H9 (cell line): ENCODE data around the gene PCMT1. TPM values are rescaled to one million over a fixed set of nuclear protein-coding genes. Genes with fewer than 3 reads are reported as not detected.

Experiments
- DNase-seq: peaks from one replicate; pipeline ENCODE4 v3.0.0-alpha.2; 2017
- H2AFZ ChIP-seq: one replicate; pipeline ENCODE4 v1.6.1; 2013; ENCODE audit warnings: mild to moderate bottlenecking, low read length, control low read depth, moderate library complexity
- H2AK5ac ChIP-seq: 2 replicates; pipeline ENCODE4 v1.6.1; 2013; ENCODE audit warnings: low read length, control low read depth, mixed read lengths; ENCODE audit not compliant: insufficient read length
- H2BK120ac ChIP-seq: one replicate; pipeline ENCODE4 v1.6.1; 2013; ENCODE audit warnings: low read depth, mild to moderate bottlenecking, low read length, control low read depth, inconsistent platforms; ENCODE audit not compliant: poor library complexity, severe bottlenecking
- H2BK12ac ChIP-seq: 2 replicates; pipeline ENCODE4 v1.6.1; 2013; ENCODE audit warnings: low read length, control low read depth, mixed read lengths, low read depth; ENCODE audit not compliant: insufficient read length
- H2BK15ac ChIP-seq: 2 replicates; pipeline ENCODE4 v1.6.1; 2013; ENCODE audit warnings: low read depth, low read length, control low read depth
- H2BK20ac ChIP-seq: one replicate; pipeline ENCODE4 v1.6.1; 2013; ENCODE audit warnings: low read depth, mild to moderate bottlenecking, low read length, control low read depth, inconsistent platforms; ENCODE audit not compliant: poor library complexity, severe bottlenecking
- H2BK5ac ChIP-seq: 2 replicates; pipeline ENCODE4 v1.6.1; 2013; ENCODE audit warnings: low read length, control low read depth, mixed read lengths; ENCODE audit not compliant: insufficient read length
- H3K14ac ChIP-seq: 2 replicates; pipeline ENCODE4 v1.6.1; 2013; ENCODE audit warnings: low read length, control low read depth; ENCODE audit not compliant: insufficient read depth
- H3K18ac ChIP-seq: 2 replicates; pipeline ENCODE4 v1.6.1; 2013; ENCODE audit warnings: low read depth, mild to moderate bottlenecking, mixed read lengths, low read length, control low read depth; ENCODE audit not compliant: insufficient read length
- H3K23ac ChIP-seq: 2 replicates; pipeline ENCODE4 v1.6.1; 2013; ENCODE audit warnings: low read length, control low read depth, mixed read lengths, low read depth; ENCODE audit not compliant: insufficient read length
- H3K23me2 ChIP-seq: 2 replicates; pipeline ENCODE4 v1.6.1; 2013; ENCODE audit warnings: low read depth, mild to moderate bottlenecking, mixed read lengths, low read length, control low read depth; ENCODE audit not compliant: insufficient read length, poor library complexity, severe bottlenecking
- H3K27ac ChIP-seq: 2 replicates; pipeline ENCODE4 v1.5.1; 2013; ENCODE audit warnings: low read length, control low read depth, mixed read lengths, low read depth; ENCODE audit not compliant: insufficient read length
- H3K27me3 ChIP-seq: 2 replicates; pipeline ENCODE4 v1.6.1; 2013; ENCODE audit warnings: low read length, control low read depth, inconsistent platforms; ENCODE audit not compliant: insufficient read depth
- H3K4ac ChIP-seq: 2 replicates; pipeline ENCODE4 v1.6.1; 2013; ENCODE audit warnings: low read depth, mild to moderate bottlenecking, control low read depth, inconsistent platforms, low read length, moderate library complexity
- H3K4me1 ChIP-seq: 2 replicates; pipeline ENCODE4 v1.6.1; 2013; ENCODE audit warnings: low read length, control low read depth, inconsistent platforms; ENCODE audit not compliant: insufficient read depth
- H3K4me2 ChIP-seq: 2 replicates; pipeline ENCODE4 v1.6.1; 2013; ENCODE audit warnings: low read length, control low read depth, mixed read lengths; ENCODE audit not compliant: insufficient read length, insufficient read depth
- H3K56ac ChIP-seq: 2 replicates; pipeline ENCODE4 v1.6.1; 2013; ENCODE audit warnings: low read depth, mild to moderate bottlenecking, mixed read lengths, low read length, control low read depth; ENCODE audit not compliant: insufficient read length
- H3K79me1 ChIP-seq: 2 replicates; pipeline ENCODE4 v1.6.1; 2013; ENCODE audit warnings: low read depth, mild to moderate bottlenecking, moderate library complexity, low read length, control low read depth, inconsistent platforms; ENCODE audit not compliant: insufficient read depth, poor library complexity, severe bottlenecking
- H3K79me2 ChIP-seq: 2 replicates; pipeline ENCODE4 v1.6.1; 2013; ENCODE audit warnings: low read length, control low read depth, inconsistent platforms; ENCODE audit not compliant: insufficient read depth
- H3K9ac ChIP-seq: 2 replicates; pipeline ENCODE4 v1.6.1; 2013; ENCODE audit warnings: low read length, control low read depth, mixed read lengths; ENCODE audit not compliant: insufficient read length; ENCODE audit errors: extremely low read depth
- H3K9me3 ChIP-seq: one replicate; pipeline ENCODE4 v1.6.1; 2013; ENCODE audit warnings: low read depth, low read length, inconsistent platforms; ENCODE audit not compliant: control insufficient read depth
- H3T11ph ChIP-seq: one replicate; pipeline ENCODE4 v1.6.1; 2013; ENCODE audit warnings: mild to moderate bottlenecking, low read length, control low read depth, inconsistent platforms
- H4K20me1 ChIP-seq: one replicate; pipeline ENCODE4 v1.6.1; 2013; ENCODE audit not compliant: control insufficient read depth, insufficient read length, insufficient read depth
- H4K5ac ChIP-seq: 2 replicates; pipeline ENCODE4 v1.6.1; 2013; ENCODE audit warnings: low read depth, mild to moderate bottlenecking, mixed read lengths, low read length, control low read depth; ENCODE audit not compliant: insufficient read length
- H4K8ac ChIP-seq: replicated peaks from 2 replicates; pipeline ENCODE4 v1.6.1; 2013; ENCODE audit warnings: low read length, control low read depth, mixed read lengths, low read depth; ENCODE audit not compliant: insufficient read length
- H4K91ac ChIP-seq: 2 replicates; pipeline ENCODE4 v1.6.1; 2013; ENCODE audit warnings: low read depth, mild to moderate bottlenecking, moderate library complexity, mixed read lengths, low read length, control low read depth; ENCODE audit not compliant: insufficient read length
- H3K27ac Mint-ChIP-seq, 3 experiments: 2 replicates in 2 of 3; 3 replicates in 1 of 3; pipeline ENCODE4 v1.8.0; 2020 to 2021; ENCODE audit warnings: mixed read lengths in 3 of 3, mild to moderate bottlenecking in 1 of 3, moderate library complexity in 1 of 3
- H3K27me3 Mint-ChIP-seq: 2 replicates; pipeline ENCODE4 v1.8.0; 2021; ENCODE audit warnings: low read depth, mild to moderate bottlenecking, moderate library complexity, mixed read lengths
- H3K36me3 Mint-ChIP-seq, 3 experiments: 2 replicates in 2 of 3; 3 replicates in 1 of 3; pipeline ENCODE4 v1.8.0; 2020 to 2021; ENCODE audit warnings: low read depth in 3 of 3, mixed read lengths in 3 of 3; ENCODE audit not compliant: insufficient read depth in 1 of 3
- H3K4me1 Mint-ChIP-seq, 2 experiments: 2 replicates each; pipeline ENCODE4 v1.8.0; 2020; ENCODE audit warnings: mixed read lengths in 2 of 2
- H3K4me3 Mint-ChIP-seq, 2 experiments: 2 replicates in 1 of 2; 3 replicates in 1 of 2; pipeline ENCODE4 v1.8.0; 2020 to 2021; ENCODE audit warnings: mild to moderate bottlenecking in 2 of 2, mixed read lengths in 2 of 2, moderate library complexity in 1 of 2
- H3K9me3 Mint-ChIP-seq, 2 experiments: 2 replicates in 1 of 2; 3 replicates in 1 of 2; pipeline ENCODE4 v1.8.0; 2020; ENCODE audit warnings: mild to moderate bottlenecking in 2 of 2, mixed read lengths in 2 of 2, moderate library complexity in 1 of 2
- CTCF ChIP-seq: fragments of 200-600 bp; sonication (generic); conservative IDR thresholded peaks from 3 replicates; pipeline ENCODE4 v1.8.0; 2021; ENCODE audit warnings: antibody characterized with exemption, mild to moderate bottlenecking
- WGBS: extraction: QIAGEN DNeasy Blood & Tissue Kit; methylation state at CpG from one replicate; pipeline ENCODE4 v1.1.7; 2013; ENCODE audit warnings: missing lambda C conversion rate, low lambda C conversion rate, mixed read lengths; ENCODE audit not compliant: insufficient read length; ENCODE audit errors: extremely low coverage; 5-methylcytosine and 5-hydroxymethylcytosine counted together
- total RNA-seq: library from RNA; stranded (reverse); gene quantifications from 2 replicates; pipeline ENCODE4 v1.2.1, GENCODE V29; 2021

Gene PCMT1
- total RNA-seq, 1 experiment from 2014 or later, result 98.3 TPM

GRCh38 chr6:149701714-149702113, 47.8 kb upstream of the PCMT1 start:
- no peak overlapping the region for H2BK120ac ChIP-seq
- Mint-ChIP-seq H3K9me3 (no peaks in the 10 kb centered on the region), H3K4me3 (peak overlapping the region in 1 of 2 experiments; percentile 13; a peak in 3 of 5 replicates), H3K27ac (peak overlapping the region; percentile 55 to 95 (median 84); a peak in 6 of 7 replicates), H3K4me1 (peaks cover 19 to 27% of the 10 kb centered on the region in 2 experiments), H3K27me3 (no peaks in the 10 kb centered on the region), H3K36me3 (peaks cover 3 to 15% (median 8%) of the 10 kb centered on the region in 3 experiments; a peak in 5 of 7 replicates)
- no peaks in the 10 kb centered on the region for H3K23me2 ChIP-seq
- no peak overlapping the region for H3K14ac ChIP-seq
- peaks cover 20% of the 10 kb centered on the region; the same call in 1 of the 2 replicates for H3K79me2 ChIP-seq
- H2BK12ac ChIP-seq, result no peak overlapping the region
- peak overlapping the region; percentile 46 for H3K4me2 ChIP-seq
- no peaks in the 10 kb centered on the region; the same call in 1 of the 2 replicates for H3K4me1 ChIP-seq
- no peak overlapping the region for H3K23ac ChIP-seq
- no peak overlapping the region for H2BK20ac ChIP-seq
- H3K18ac ChIP-seq, result no peak overlapping the region
- H2BK15ac ChIP-seq, result no peak overlapping the region
- peaks cover 8% of the 10 kb centered on the region for H3K79me1 ChIP-seq
- H3K9me3 ChIP-seq, result no peaks in the 10 kb centered on the region
- no peak overlapping the region for H3K56ac ChIP-seq
- no peak overlapping the region for H3T11ph ChIP-seq
- H4K8ac ChIP-seq, result no peak overlapping the region
- H3K4ac ChIP-seq, result no peak overlapping the region
- no peak overlapping the region for H2AFZ ChIP-seq
- H3K27me3 ChIP-seq, result no peaks in the 10 kb centered on the region
- H2AK5ac ChIP-seq, result no peak overlapping the region
- no peak overlapping the region for H3K9ac ChIP-seq
- no peak overlapping the region for H4K91ac ChIP-seq
- TF ChIP-seq CTCF, result no peak
- whole genome bisulfite sequencing, result no CpG with 5 or more reads among the region's 7 CpGs
- DNase-seq, result peak; percentile 38
- H4K20me1 ChIP-seq, result no peaks in the 10 kb centered on the region
- H2BK5ac ChIP-seq, result no peak overlapping the region
- no peak overlapping the region for H4K5ac ChIP-seq
- H3K27ac ChIP-seq, result peak overlapping the region; percentile 8
